Mucosa of descending colon (tissue), 3 donors: ENCODE measurements around the gene AGXT2. TPM values are rescaled to one million over a fixed set of nuclear protein-coding genes. Genes with fewer than 3 reads are reported as not detected.
A peak's percentile ranks its signal among the peaks of the same experiment; 100 is the strongest.

Source experiments
- ATAC-seq: fragments of 200-7000 bp; cut with Tn5 transposase; one replicate; pipeline ENCODE4 v1.9.1; 2020; ENCODE audit warnings: mild to moderate bottlenecking, moderate library complexity
- DNase-seq, 3 donors: peaks; one replicate each; pipeline ENCODE4 v3.0.0-alpha.2; 2020
- H3K36me3 ChIP-seq: fragments of 200-600 bp; one replicate; pipeline ENCODE4 v1.8.0; 2021; ENCODE audit warnings: low read depth, mild to moderate bottlenecking
- H3K4me1 ChIP-seq: fragments of 200-600 bp; one replicate; pipeline ENCODE4 v1.8.0; 2021; ENCODE audit warnings: low read depth, mild to moderate bottlenecking
- H3K4me3 ChIP-seq: fragments of 200-600 bp; one replicate; pipeline ENCODE4 v1.8.0; 2021; ENCODE audit warnings: mild to moderate bottlenecking
- H3K9me3 ChIP-seq: fragments of 200-600 bp; one replicate; pipeline ENCODE4 v1.8.0; 2021; ENCODE audit warnings: mild to moderate bottlenecking
- intact Hi-C, 2 donors: fragments of 100-400 bp; cut with DNase I in 1 of 2; cut with micrococcal nuclease in 1 of 2; formaldehyde crosslinking; loops; one replicate each; pipeline versions ENCODE4 v1.11.0 to v1.11.1; 2022; cut with DNase I, micrococcal nuclease
- long read RNA-seq, 2 donors: library from polyadenylated mRNA; unstranded; transcript quantifications; one replicate each; pipeline ENCODE4 v2.0.0, GENCODE V29; 2019 to 2021
- total RNA-seq, 3 donors: library from RNA; stranded (reverse); fragmentation: NEBNext Ultra II Directional in 2 of 3; extraction: Animal tissue kit (Norgen Biotek cat#: 25700) in 2 of 3; gene quantifications; one replicate each; pipeline versions ENCODE4 v1.2.1 to v1.2.4, GENCODE V29; 2021 to 2023
- TF ChIP-seq, protein P1 (sequence below): fragments of 200-600 bp; IDR thresholded peaks from one replicate; pipeline ENCODE4 v1.8.0; 2022; ENCODE audit warnings: antibody characterized with exemption, mild to moderate bottlenecking
- donor health status: DM: no; HTN: no; CAD: no; lungs with moderate emphysema.
- donor health status: DM: no; HTN: no; CAD: no.
- donor health status: DM: no; HTN: yes; CAD: no.

The AGXT2 gene, protein sequence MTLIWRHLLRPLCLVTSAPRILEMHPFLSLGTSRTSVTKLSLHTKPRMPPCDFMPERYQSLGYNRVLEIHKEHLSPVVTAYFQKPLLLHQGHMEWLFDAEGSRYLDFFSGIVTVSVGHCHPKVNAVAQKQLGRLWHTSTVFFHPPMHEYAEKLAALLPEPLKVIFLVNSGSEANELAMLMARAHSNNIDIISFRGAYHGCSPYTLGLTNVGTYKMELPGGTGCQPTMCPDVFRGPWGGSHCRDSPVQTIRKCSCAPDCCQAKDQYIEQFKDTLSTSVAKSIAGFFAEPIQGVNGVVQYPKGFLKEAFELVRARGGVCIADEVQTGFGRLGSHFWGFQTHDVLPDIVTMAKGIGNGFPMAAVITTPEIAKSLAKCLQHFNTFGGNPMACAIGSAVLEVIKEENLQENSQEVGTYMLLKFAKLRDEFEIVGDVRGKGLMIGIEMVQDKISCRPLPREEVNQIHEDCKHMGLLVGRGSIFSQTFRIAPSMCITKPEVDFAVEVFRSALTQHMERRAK
- total RNA-seq: not detected
- long read RNA-seq, donor 1: 0 reads
- long read RNA-seq, donor 2: 0 reads

- intact Hi-C loops: no loop called here
- peak; percentile 44 for ATAC-seq
- Histone ChIP-seq H3K4me3 (no peak within 1 kb of the TSS), H3K36me3 (no peaks in the 10 kb centered on the region), H3K9me3 (no peaks in the 10 kb centered on the region), H3K4me1 (no peaks in the 10 kb centered on the region)
- TF ChIP-seq, protein P1, sequence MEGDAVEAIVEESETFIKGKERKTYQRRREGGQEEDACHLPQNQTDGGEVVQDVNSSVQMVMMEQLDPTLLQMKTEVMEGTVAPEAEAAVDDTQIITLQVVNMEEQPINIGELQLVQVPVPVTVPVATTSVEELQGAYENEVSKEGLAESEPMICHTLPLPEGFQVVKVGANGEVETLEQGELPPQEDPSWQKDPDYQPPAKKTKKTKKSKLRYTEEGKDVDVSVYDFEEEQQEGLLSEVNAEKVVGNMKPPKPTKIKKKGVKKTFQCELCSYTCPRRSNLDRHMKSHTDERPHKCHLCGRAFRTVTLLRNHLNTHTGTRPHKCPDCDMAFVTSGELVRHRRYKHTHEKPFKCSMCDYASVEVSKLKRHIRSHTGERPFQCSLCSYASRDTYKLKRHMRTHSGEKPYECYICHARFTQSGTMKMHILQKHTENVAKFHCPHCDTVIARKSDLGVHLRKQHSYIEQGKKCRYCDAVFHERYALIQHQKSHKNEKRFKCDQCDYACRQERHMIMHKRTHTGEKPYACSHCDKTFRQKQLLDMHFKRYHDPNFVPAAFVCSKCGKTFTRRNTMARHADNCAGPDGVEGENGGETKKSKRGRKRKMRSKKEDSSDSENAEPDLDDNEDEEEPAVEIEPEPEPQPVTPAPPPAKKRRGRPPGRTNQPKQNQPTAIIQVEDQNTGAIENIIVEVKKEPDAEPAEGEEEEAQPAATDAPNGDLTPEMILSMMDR: no peak
- no peak for DNase-seq
Measured at GRCh38 chr5:35047785-35048404, at the start of gene AGXT2. TSS of gene AGXT2 (minus strand) at chr5:35047949. CDS start at chr5:35047892, 57 bp downstream.

DNA sequence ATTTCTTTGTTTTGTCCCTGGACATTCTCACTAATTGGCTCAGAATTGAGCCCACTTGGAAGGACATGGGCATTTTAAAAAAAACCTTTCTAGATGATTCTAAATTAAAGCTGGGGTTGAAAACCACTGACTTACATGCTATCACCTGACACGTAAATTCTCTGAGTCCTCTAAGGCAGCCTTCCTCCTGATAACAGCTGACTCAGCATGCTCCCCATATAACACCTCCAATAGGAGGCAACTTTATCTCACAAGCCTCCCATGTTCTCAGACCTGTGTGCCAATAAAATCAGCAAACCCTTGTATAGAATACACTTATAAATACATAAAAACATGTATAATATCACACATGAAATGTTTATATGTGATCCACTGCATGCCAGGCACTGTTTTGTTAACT is 49.2 kb upstream of the AGXT2 start:
- DNase-seq (no peak), ATAC-seq (no peak)
- H3K9me3 ChIP-seq: no peaks in the 10 kb centered on the region
- peaks cover 10% of the 10 kb centered on the region for H3K4me1 ChIP-seq
- H3K36me3 ChIP-seq: no peaks in the 10 kb centered on the region
- TF ChIP-seq, protein P1: no peak
- intact Hi-C loops: loop anchor here in 1 of 2 donors (10.0 kb wide), 1 partner anchor 88 kb away; no protein-coding TSS in a partner anchor
- no peak overlapping the region for H3K4me3 ChIP-seq

GRCh38 chr5:35096216-35096615 is 48.5 kb upstream of the AGXT2 start:
- H3K36me3 ChIP-seq: no peaks in the 10 kb centered on the region
- DNase-seq (no peak), ATAC-seq (no peak)
- H3K9me3 ChIP-seq: no peaks in the 10 kb centered on the region
- H3K4me3 ChIP-seq: no peak overlapping the region
- TF ChIP-seq, protein P1: no peak
- intact Hi-C loops: loop anchor here in 1 of 2 donors (10.0 kb wide), 1 partner anchor 89 kb away; no protein-coding TSS in a partner anchor
- H3K4me1 ChIP-seq: peaks cover 10% of the 10 kb centered on the region

- intact Hi-C loops: loop anchor here in 1 of 2 donors (10.0 kb wide), 1 partner anchor 89 kb away; no protein-coding TSS in a partner anchor
- Histone ChIP-seq H3K4me1 (peaks cover 10% of the 10 kb centered on the region), H3K9me3 (no peaks in the 10 kb centered on the region), H3K36me3 (no peaks in the 10 kb centered on the region), H3K4me3 (no peak overlapping the region)
- ATAC-seq (no peak), DNase-seq (no peak)
- TF ChIP-seq, protein P1: no peak
Measured at GRCh38 chr5:35095366-35095765, 47.6 kb upstream of the AGXT2 start.

DNA sequence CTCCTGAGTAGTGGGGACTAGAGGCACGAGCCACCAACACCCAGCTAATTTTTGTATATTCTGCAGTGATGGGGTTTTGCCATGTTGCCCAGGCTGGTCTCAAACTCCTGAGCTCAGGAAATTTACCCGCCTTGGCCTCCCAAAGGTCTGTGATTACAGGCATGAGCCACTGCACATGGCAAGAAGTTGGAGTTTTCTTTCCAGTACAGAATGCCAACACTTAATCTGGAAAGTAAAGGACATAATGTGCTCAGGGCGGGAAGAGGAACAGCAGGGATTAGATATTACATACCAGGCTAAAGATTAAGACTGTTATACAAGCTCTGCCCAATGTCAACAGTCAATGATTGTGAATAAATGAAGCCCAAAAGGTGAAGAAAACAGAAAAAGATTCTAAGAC is 47.2 kb upstream of the AGXT2 start:
- Histone ChIP-seq H3K36me3 (no peaks in the 10 kb centered on the region), H3K4me3 (no peak overlapping the region), H3K9me3 (no peaks in the 10 kb centered on the region), H3K4me1 (peaks cover 10% of the 10 kb centered on the region)
- TF ChIP-seq, protein P1: no peak
- ATAC-seq: peak; percentile 24
- no peak for DNase-seq
- intact Hi-C loops: loop anchor here in 1 of 2 donors (5.0 to 10.0 kb wide), 2 partner anchors 90 to 152 kb away; no protein-coding TSS in a partner anchor
